SK-N-DZ (cell line): Measurements from ENCODE around the gene SPTBN2. TPM values are rescaled to one million over a fixed set of nuclear protein-coding genes. Genes with fewer than 3 reads are reported as not detected.

Experiments
- DNase-seq: peaks from one replicate; pipeline ENCODE4 v3.0.0-alpha.2; 2015; ENCODE audit warnings: low spot score
- polyA plus RNA-seq, 2 experiments: library from polyadenylated mRNA; depleted of rRNA; stranded (reverse); fragments of >200 nt; gene quantifications; 2 replicates each; pipeline ENCODE4 v1.2.3, GENCODE V29; 2014

SPTBN2 gene
- polyA plus RNA-seq (2014; cell fraction: cytosol; rRNA removed): 56.3 and 63.2 TPM in 2 replicates
- 162 and 168 TPM in 2 replicates for polyA plus RNA-seq (2014; cell fraction: nucleus; rRNA removed)

DNA sequence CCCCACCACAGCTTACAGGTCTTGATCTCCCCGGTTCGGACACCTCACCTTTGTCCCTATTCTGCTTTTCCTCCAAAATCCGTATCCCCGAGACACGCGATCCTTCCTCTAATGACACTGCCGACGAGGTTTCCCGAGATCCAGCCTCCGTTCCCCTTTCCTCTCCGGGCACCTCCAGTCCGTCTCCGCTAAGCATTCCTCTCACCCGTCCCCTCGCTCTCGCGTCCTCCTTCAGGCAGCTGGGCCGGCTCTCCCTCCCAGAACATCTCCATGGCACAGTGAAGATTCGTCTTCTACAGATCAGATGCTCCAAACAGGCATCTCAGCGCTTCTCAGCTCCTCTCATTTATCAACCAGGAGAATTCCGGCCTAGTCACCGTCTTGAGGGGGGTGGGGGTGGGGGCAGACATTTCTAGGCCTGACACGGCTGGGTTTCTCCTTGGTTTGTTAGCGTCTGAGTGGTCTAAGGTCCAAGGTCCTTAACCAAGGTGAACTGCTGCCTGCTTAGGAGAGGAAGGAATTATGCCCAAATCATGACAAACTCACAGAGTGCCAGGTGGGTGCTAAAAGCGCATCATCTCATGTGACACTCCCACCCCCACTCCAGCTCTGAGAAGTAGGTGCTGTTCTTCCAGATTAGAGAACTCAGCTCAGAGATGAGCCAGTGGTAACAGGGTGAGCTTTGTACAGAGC lies at the start of gene SPTBN2:
TSS of gene SPTBN2 (minus strand) at position 524 of the 693 bp plus-strand sequence. CDS start 7,976 bp downstream, outside the sequence.
- DNase-seq: peak; percentile 60

DNA sequence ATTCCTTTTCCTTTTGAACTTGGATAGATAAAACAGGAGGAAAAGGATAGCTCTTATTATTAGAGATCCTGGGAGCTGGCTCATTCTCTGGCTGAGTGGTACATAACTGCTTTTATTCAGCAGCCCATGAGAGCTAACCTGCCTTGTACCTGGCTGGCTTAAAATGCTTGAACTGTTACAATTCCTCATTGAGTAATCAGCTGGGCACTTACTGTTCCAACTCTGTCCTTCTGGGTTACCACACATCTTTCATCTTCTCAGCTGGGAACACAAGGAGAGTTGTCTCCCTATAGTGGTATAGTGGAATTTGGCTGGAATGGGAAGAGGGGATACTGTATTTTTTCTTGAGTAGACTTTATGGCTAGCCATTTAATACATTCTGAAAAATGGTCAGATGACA lies 39.8 kb upstream of the SPTBN2 start:
- DNase-seq: no peak

DNA sequence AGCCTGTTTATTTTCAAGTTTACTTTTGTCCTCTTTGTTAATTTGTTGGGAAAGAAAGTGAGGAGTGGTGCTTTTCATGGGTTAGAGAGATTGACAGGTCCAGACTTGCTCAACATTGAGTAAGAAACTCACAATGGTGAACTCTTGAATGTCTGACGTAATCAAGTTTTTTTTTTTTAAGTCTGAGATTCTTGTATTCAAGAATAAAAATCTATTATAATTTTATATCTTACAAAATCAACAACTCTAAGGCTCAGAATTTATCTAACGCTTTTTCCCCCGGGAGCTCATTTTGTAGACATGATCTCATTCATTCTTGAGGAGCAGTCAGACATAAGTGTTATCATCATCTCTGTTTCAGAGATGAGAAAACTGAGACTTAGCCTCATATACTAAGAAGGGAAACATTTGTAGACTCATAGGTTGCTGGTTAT lies 39.1 kb upstream of the SPTBN2 start:
- no peak for DNase-seq

DNA sequence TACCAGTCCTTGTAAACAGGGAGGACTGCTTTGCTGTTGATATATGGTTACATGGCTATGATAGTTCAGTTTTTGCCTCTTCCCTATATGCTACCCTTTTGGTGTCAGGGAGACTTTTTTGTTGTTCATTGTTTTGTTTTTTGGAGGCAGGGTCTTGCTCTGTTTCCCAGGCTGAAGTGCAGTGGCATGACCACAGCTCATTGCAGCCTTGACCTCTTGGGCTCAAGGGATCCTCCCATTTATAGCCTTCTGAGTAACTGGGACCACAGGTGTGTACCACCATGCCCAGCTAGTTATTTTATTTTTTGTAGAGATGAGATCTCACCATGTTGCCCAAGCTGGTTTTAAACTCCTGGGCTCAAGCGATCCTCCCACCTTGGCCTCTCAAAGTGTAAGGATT lies 38.6 kb upstream of the SPTBN2 start:
- no peak for DNase-seq

DNA sequence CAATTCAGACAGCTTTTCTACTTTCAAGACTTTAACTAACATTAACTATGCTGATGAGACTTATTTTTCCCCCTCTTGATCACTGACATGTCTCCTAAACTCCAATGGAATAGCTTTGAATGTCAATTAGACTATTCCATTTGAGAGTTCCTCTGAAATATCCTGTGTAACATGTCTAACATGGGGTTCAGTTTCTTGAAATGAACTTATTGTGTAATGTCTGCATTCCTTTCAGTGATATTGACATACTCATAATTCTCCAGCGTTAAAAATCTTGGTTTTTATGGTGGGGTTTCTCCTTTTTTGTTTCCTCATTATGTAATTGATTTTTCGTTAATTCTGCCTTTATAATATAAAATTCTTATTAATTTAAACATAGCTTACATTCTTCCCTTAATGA lies 37.7 kb upstream of the SPTBN2 start:
- DNase-seq: no peak

DNA sequence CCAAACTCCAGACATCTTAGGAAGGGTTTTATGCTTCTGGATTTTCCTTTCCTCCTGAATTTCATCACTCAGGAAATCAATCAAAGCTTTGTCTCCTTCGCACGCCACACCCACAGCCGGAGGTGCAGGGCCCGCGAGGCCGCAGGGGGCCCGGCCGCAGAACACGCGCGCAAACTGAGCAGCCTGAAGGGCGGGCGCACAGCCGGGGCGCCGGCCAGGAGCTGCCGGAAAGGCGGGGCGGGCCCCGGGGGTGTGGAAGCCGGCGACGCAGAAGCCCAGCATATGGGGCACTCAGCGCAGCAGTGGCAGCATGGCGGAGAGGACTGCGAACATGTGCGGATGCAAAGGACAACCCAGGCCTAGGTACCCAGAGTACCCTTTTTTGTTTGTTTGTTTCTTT lies 33.1 kb upstream of the SPTBN2 start:
- no peak for DNase-seq

DNA sequence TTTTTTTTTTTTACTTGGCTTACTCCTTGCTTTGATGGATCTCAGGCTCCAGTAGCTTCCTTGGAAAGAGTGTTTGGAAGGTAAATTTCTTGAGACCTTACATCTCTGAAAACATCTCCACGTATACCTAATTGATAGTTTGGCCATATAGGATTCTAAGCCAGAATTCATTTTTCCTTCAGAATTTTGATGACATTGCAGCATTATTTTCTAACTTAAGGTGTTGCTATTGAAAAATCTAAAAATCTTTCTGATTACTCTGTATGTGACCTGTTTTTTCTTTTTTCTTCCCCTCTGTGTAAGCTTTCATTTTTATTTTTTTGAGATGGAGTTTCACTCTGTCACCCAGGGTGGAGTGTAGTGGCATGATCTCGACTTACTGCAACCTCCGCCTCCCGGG lies 23.1 kb upstream of the SPTBN2 start:
- no peak for DNase-seq

DNA sequence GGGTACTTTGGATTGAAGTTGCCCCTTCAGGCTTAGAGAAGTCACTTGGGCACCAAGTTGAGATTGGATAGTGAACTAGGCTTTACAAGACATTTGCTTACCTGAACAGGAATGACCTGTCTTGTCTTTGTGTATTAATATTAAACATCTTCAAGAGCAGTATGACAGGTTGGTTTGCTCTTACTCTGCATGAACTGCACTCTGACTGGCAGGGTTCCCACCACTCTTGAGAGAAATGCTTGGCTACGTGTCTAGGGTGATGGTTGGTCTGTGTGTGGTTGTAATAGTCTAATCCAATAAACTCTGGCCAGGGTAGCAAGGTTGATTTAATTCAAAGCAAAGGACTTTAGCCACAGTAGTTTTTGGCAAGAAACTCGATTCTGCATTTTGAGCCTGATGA lies 20.1 kb upstream of the SPTBN2 start:
- DNase-seq: no peak

DNA sequence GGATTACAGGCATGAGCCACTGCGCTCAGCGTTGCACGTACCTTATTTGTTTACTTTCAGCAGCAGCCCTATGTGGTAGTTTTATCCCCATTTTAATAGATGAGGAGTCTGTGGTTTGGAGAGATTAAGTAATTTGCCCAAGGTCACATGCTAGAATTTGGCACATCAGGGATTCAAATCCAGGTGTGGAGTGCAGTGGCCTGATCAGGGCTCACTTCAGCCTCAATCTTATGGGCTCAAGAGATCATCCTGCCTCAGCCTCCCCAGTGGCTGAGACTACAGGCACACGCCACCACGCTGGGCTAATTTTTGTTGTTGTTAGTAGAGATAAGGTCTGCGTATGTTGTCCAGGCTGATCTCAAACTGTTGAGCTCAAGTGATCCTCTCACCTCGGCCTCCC lies 18.5 kb upstream of the SPTBN2 start:
- DNase-seq: no peak

DNA sequence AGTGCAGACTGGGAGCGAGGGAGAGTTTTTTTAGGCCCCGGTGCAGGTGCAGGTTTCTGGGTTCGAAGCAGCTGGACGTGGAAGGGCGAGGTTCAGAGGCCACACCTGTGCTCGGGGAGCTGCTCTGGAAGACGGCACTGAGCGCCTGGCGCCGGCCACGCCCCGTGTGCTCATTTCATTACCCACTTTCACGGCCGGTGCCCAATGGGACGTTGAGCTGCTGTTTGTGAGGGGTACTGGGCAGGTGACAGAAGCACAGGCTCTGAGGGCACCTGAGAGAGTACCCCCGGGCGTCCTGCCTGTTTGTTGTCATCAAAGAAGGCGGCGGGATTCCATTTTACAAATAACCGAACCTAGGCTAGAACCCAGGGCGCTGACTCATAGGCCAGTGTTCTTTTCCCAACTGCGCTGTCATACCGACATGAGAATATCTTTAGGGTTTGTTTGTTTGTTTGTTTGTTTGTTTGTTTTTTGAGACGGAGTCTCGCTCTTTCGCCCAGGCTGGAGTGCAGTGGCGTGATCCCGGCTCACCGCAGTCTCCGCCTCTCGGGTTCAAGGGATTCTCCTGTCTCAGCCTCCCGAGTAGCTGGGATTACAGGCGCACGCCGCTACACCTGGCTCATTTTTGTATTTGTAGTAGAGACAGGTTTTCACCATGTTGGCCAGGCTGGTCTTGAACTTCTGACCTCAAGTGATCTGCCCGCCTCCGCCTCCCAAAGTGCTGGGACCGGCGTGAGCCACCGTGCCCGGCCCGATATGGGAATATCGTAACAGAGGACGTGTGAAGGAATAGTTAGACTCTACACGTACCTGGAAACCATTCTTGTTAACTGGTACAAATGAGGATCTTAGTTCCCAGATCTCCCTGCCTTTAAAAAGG lies 16.6 kb upstream of the SPTBN2 start:
- DNase-seq: no peak

DNA sequence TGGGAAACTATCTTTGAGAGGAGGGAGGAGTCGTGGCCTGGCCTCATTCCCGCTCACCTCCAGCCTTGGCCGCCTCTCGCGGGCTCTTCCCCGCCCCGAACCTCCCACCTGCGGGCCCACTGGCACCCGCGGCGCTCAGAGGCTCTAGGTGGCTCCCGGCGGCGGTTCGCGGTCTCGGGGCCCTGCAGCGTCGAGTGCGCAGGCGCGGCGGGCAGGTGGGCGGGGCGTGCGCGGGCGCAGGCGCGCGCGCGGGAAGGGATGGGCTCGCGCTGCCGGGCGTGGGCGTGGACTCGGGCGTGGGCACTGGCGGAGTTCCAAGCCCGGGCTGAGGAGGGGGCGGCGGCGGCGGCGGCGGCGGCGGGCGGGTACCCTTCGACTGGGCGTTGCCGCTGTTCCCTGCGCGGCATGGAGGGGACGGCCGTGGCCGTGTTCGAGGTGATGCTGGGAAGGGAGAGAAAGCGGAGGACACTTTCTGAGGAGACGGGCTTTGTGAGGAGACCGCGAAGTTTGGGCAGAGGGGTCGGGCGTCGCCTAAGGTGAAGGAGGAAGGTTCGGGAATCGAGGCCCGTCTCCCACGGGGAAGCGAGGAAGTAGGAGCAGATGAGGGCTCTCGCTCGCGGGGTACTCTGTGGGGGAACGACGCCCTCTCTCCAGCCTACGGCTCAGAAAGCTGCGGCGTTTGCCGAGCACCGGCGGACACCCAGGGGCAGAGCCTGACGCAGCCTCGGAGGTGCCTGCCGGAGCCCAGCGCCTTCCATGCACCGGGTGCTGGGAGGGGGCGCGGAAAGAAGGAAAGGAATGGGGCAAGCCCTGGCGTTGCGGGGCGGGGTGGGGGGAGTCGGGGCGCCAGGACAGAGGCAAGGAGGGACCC lies 15.7 kb upstream of the SPTBN2 start:
- peak; percentile 81 for DNase-seq

DNA sequence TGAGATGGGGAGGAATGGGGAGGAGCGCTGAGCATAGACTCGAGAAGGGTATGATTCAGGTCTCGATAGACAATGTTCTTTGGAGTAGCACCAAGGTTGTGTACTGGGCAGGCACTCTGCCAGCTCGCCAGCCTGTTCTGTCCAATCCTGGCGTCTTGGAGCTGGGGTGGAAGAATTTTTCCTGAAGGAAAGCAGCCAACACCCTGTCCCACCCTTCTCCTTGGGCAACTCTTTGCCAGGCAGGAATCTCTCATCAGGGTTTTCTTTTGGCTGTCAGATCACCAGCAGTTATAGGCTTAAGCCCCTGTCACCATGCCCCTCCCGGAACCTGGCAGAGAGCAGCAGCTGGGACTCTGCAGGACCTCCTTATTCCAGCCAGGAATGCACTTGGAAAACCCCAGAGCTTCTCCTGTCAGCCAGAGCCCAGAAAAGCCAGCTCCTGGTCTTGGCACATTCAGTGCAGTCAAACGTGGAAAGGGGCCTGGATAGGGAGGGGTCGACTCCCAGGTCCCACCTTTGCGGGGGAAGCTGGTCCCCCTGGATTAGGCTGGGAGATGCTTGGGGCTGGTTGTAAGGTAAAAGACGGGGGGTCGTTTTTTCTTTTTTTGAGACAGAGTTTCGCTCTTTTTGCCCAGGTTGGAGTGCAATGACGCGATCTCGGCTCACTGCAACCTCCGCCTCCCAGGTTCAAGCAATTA lies 14.4 kb upstream of the SPTBN2 start:
- no peak for DNase-seq

DNA sequence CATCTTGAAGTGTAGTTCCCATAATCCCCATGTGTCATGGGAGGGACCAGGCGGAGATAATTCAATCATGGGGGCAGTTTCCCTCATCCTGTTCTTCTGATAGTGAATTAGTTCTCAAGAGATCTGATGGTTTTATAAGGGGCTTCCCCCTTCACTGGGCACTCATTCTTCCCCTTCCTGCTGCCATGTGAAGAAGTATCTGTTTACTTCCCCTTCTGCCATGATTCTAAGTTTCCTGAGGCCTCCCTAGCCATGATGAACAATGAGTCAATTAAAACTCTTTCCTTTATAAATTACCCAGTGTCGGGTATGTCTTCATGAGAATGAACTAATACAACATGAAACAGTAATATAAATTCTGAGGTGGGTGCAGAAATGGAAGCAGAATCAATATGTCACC lies 12.1 kb upstream of the SPTBN2 start:
- DNase-seq: no peak

DNA sequence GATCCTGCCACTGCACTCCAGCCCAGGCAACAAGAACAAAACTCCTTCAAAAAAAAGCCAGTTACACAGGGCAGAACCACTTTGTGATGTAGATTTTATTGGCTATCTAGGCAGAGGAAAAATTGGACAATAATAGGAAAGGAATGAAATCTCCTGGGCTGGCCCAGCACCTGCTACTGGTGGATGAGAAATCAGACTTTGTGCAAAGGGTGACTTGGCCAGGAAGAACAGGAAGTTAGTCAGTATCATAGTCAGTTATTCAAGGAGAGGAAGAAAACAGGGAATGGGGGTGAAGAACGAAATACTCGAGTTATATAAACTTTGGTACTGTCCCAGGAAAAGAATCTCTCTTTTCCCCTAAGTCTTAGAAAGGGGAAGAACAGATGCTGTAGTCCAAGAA lies 11.0 kb upstream of the SPTBN2 start:
- DNase-seq: no peak

DNA sequence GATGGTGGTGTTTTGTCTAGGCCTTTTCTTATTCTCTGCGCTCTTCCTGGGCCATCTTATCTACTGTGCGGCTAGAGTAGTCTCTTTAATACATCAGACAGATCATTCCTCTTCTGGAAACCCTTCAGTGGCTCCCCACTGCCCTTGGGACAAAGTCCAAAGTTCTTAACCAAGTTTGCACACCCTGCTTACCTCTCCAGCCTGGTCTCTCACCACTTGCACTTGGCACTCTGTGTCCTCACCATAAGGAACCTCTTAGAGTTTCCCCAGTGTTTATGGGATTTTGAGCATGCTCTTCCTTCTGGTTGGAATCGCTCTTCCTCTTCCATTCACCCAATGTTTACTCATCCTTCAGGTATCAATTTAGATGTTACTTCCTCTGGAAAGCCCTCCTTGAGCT lies 5.2 kb upstream of the SPTBN2 start:
- no peak for DNase-seq

DNA sequence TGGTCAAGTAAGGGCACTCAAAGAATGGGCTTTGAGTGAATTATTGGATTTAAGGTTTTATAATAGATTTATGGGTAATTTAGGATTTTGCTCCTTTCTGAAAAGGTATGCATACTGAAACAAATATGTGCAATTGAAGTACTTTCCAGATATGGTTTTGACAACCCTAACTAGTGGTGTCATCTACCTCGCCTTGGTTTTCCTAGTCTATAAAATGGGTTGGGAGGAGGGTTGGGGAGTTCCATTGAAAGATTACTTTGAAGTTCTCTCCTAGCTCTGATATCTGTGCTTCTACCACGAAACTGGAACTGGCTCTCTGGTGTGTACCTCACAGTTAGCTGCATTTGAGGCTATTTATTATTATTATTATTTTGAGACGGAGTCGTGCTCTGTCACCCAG lies 431 bp upstream of the SPTBN2 start:
- no peak for DNase-seq

DNA sequence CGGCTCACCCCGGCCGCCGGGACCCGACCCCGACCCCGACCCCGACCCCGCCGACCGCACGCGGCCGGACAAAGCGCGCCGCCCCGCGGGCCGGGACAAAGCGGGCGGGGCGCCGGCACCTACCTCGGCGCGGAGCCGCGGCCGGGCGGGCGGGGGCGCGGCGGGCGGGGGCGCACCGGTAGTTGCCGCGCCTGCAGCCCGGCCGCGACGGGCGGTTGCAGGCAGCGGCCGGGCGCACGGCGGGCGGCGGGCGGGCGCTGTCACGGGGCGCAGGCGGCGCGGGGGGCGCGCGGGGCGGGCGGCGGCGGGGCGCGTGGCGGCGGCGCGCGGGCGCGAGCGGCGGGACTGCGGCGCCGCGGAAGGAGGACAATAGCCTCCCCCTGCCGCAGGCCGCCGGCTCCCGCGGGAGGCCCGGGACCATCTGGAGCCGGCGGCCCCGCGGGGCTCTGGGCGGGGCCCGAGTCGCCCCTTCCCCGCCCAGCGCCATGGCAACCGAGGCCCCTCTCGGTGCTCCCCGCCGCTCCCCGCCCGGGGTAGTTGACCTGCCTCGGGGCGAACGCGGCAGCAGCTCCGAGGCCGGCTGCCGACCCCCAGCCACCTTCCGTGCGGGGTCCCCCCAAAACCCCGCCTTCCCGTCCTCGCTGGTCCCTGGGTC lies 851 bp downstream of the SPTBN2 start:
- DNase-seq: peak; percentile 55

DNA sequence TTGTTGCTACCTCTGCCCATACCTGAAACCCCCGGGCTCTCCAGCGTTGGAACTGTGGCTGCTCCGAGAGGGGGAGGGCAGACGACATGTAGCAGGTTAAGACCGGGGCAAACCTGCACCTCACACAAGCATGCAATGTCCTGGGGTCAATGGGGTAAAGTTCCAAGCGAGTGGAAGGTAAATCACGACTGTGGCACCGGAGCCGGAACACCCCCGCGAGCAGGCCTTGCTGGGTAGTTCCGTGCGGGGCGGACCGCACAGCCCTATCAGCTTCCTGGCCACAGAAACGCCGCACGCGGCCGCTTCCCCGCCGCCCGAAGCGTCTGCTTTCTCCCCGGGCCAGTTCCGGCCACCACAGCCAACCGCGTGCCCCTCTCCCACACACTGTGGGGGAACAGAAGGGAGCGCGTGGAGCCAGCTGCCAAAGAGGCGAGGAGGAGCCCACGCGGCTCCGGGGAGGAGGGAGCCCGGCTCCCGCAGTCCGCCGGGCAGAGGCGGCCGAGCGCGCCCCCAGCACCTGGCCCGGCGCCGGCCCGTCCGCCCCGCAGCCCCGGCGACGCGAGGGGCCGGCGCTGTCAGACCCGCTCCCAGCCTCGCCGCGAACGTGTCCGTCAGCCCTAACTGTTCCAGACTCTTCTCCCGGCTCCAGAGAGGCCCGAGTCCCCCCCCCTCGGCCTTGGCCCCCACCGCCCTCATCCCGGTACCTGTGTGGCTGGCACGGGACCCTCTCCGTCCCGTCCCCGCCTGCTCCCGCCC lies 1.6 kb downstream of the SPTBN2 start:
- DNase-seq: peak; percentile 43

DNA sequence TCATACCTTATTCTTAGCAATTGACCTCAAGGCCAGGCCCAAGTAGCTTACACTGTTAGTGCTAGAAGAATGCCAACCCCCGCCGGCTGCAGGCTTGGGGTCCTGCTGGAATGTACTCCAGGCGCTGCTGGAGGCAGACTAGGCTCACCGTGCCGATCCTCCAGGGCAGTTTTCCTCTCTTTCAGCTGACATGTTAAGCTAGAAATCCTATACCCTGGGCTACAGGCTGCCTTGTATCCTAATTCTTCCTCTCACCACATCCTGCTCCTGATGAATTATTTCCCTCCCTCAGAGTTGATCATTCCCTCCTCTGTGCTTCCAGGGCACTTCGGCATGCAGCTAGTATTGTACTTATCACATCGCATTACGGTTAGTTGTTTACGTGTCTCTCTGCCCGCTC lies 3.4 kb downstream of the SPTBN2 start:
- no peak for DNase-seq

DNA sequence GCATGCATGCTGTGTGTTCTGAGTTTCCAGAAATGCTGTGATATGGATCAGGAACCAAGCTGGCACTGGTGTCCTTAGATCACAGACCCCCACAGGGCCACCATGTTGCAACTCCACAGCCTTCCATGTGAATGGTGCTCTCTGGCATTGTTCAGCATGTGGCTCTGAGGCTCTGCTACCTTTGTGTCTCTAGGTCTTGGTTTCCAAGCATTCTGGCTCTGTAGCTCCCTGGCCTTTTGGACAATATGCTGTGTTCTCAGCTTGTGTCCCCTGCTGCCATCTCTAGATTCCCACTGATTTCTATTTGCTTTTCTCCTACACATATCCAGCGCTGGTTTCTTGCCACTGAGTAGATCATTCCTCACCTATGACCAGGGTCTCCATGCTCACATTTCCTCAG lies 3.9 kb downstream of the SPTBN2 start:
- DNase-seq: no peak
